SK-N-SH (cell line): Measurements from ENCODE around the gene MRGPRG. TPM values are rescaled to one million over a fixed set of nuclear protein-coding genes. Genes with fewer than 3 reads are reported as not detected.

Experiments
- CTCF ChIA-PET: fragments of 300-600, 350-600 bp; formaldehyde crosslinking; extraction: SDS; loops from one replicate; lab custom pipeline; 2021; lab: Yijun Ruan, JAX
- POLR2A ChIA-PET: fragments of 350-600 bp; sonication (Branson Sonifier 250); formaldehyde crosslinking; extraction: SDS; loops from one replicate; lab custom pipeline; 2020; ENCODE audit warnings: antibody characterized with exemption, inconsistent platforms; lab: Yijun Ruan, JAX
- DNase-seq: peaks from one replicate; pipeline ENCODE4 v3.0.0; 2012
- H2AFZ ChIP-seq: fragments of 200-600 bp; sonication (generic); 2 replicates; pipeline ENCODE4 v1.8.1; 2016; ENCODE audit warnings: antibody characterized with exemption, mild to moderate bottlenecking, low read depth
- H3F3A ChIP-seq: fragments of 200-600 bp; sonication (generic); replicated peaks from 2 replicates; pipeline ENCODE3; 2016; ENCODE audit warnings: antibody characterized with exemption, mild to moderate bottlenecking; ENCODE audit not compliant: insufficient read depth
- H3K27ac ChIP-seq, 2 experiments: fragments of 200-500 bp in 1 of 2; fragments of 200-600 bp in 1 of 2; sonication (Bioruptor generic) in 1 of 2; sonication (generic), shearing (Covaris generic) in 1 of 2; 2 replicates each; pipeline versions ENCODE4 v1.5.1 to v1.6.1; 2014 to 2016; ENCODE audit warnings: low read depth in 2 of 2, inconsistent platforms in 1 of 2, low read length in 1 of 2, mild to moderate bottlenecking in 1 of 2, mixed read lengths in 1 of 2
- H3K27me3 ChIP-seq: fragments of 200-600 bp; sonication (generic), shearing (Covaris generic); 2 replicates; pipeline ENCODE4 v1.6.1; 2016; ENCODE audit warnings: mixed run types; ENCODE audit not compliant: insufficient read depth
- H3K36me3 ChIP-seq, 2 experiments: fragments of 200-500 bp in 1 of 2; fragments of 200-600 bp in 1 of 2; sonication (Bioruptor generic) in 1 of 2; sonication (generic) in 1 of 2; replicated peaks in 1 of 2; 2 replicates each; pipeline versions ENCODE3 to v1.5.1; 2014 to 2016; ENCODE audit warnings: low read length in 1 of 2, mild to moderate bottlenecking in 1 of 2; ENCODE audit not compliant: insufficient read depth in 2 of 2, control insufficient read depth in 1 of 2
- H3K4me1 ChIP-seq, 2 experiments: fragments of 200-500 bp in 1 of 2; fragments of 200-600 bp in 1 of 2; sonication (Bioruptor generic) in 1 of 2; sonication (generic), shearing (Covaris generic) in 1 of 2; 2 replicates each; pipeline versions ENCODE4 v1.5.1 to v1.6.1; 2014 to 2016; ENCODE audit warnings: low read depth in 1 of 2, low read length in 1 of 2, mixed run types in 1 of 2; ENCODE audit not compliant: insufficient read depth in 2 of 2, control insufficient read depth in 1 of 2
- H3K4me2 ChIP-seq: fragments of 200-600 bp; sonication (generic), shearing (Covaris generic); 2 replicates; pipeline ENCODE4 v1.6.1; 2017; ENCODE audit warnings: mixed run types
- H3K4me3 ChIP-seq, 2 experiments: fragments of 200-500 bp in 1 of 2; fragments of 200-600 bp in 1 of 2; sonication (Bioruptor generic) in 1 of 2; sonication (generic), shearing (Covaris generic) in 1 of 2; 2 replicates each; pipeline versions ENCODE4 v1.5.1 to v1.8.1; 2014 to 2016; ENCODE audit warnings: low read depth in 2 of 2, inconsistent platforms in 1 of 2, low read length in 1 of 2, mild to moderate bottlenecking in 1 of 2, mixed read lengths in 1 of 2, moderate library complexity in 1 of 2
- H3K79me2 ChIP-seq: fragments of 200-600 bp; sonication (generic); 2 replicates; pipeline ENCODE4 v1.8.1; 2017; ENCODE audit warnings: mild to moderate bottlenecking; ENCODE audit not compliant: insufficient read depth
- H3K9ac ChIP-seq: fragments of 200-600 bp; sonication (generic); 2 replicates; pipeline ENCODE4 v1.6.1; 2017; ENCODE audit warnings: mixed run types
- H3K9me2 ChIP-seq: fragments of 200-600 bp; sonication (generic); 2 replicates; pipeline ENCODE4 v1.6.1; 2017; ENCODE audit warnings: mixed run types
- H3K9me3 ChIP-seq: fragments of 200-600 bp; sonication (generic); 2 replicates; pipeline ENCODE4 v1.6.1; 2017; ENCODE audit warnings: mixed run types, mild to moderate bottlenecking, moderate library complexity
- H4K20me1 ChIP-seq: fragments of 200-600 bp; sonication (generic); 2 replicates; pipeline ENCODE4 v1.6.1; 2017; ENCODE audit warnings: mild to moderate bottlenecking, mixed run types; ENCODE audit not compliant: insufficient read depth
- CHD2 ChIP-seq: fragments of 150-350 bp; IDR thresholded peaks from 2 replicates; pipeline ENCODE4 v1.6.1; 2018; ENCODE audit warnings: low read length; ENCODE audit not compliant: partially characterized antibody
- ELF1 ChIP-seq: IDR thresholded peaks from 2 replicates; pipeline ENCODE4 v1.4.0; 2012
- EP300 ChIP-seq, 2 experiments: IDR thresholded peaks; 2 replicates each; pipeline versions ENCODE4 v1.4.0 to v1.6.1; 2012; ENCODE audit warnings: borderline replicate concordance in 1 of 2, low read depth in 1 of 2, low read length in 1 of 2
- FOXM1 ChIP-seq: IDR thresholded peaks from 2 replicates; pipeline ENCODE4 v1.4.0; 2012; ENCODE audit warnings: low read depth, mild to moderate bottlenecking
- GABPA ChIP-seq: IDR thresholded peaks from 2 replicates; pipeline ENCODE4 v1.4.0; 2012; ENCODE audit warnings: low read depth, mild to moderate bottlenecking
- GATA2 ChIP-seq: sonication (generic); formaldehyde crosslinking; IDR thresholded peaks from 2 replicates; pipeline ENCODE4 v1.5.0; 2020; ENCODE audit warnings: mild to moderate bottlenecking, missing genetic modification reagents
- JUND ChIP-seq: IDR thresholded peaks from 2 replicates; pipeline ENCODE4 v1.4.0; 2012
- MEF2A ChIP-seq: IDR thresholded peaks from 2 replicates; pipeline ENCODE4 v1.4.0; 2012; ENCODE audit warnings: low read depth, borderline replicate concordance
- NRF1 ChIP-seq: IDR thresholded peaks from 2 replicates; pipeline ENCODE4 v1.6.1; 2012; ENCODE audit warnings: low read depth, mild to moderate bottlenecking, low read length
- RFX5 ChIP-seq: IDR thresholded peaks from 2 replicates; pipeline ENCODE4 v1.6.1; 2012; ENCODE audit warnings: mild to moderate bottlenecking, improper control_type of control experiment, low read length
- SIN3A ChIP-seq: IDR thresholded peaks from 2 replicates; pipeline ENCODE4 v1.6.1; 2012; ENCODE audit warnings: low read depth, mild to moderate bottlenecking, low read length, moderate library complexity, borderline replicate concordance
- SMC3 ChIP-seq: IDR thresholded peaks from 2 replicates; pipeline ENCODE4 v1.6.1; 2012; ENCODE audit warnings: low read depth, low read length, improper control_type of control experiment
- TAF1 ChIP-seq: IDR thresholded peaks from 2 replicates; pipeline ENCODE4 v1.6.1; 2012; ENCODE audit warnings: low read depth, mild to moderate bottlenecking, low read length, moderate library complexity, borderline replicate concordance
- TCF12 ChIP-seq: IDR thresholded peaks from 2 replicates; pipeline ENCODE4 v1.4.0; 2012
- TEAD4 ChIP-seq: IDR thresholded peaks from 2 replicates; pipeline ENCODE4 v1.4.0; 2012; ENCODE audit warnings: mild to moderate bottlenecking, borderline replicate concordance; ENCODE audit not compliant: insufficient read depth
- polyA plus RNA-seq, 3 experiments: library from polyadenylated mRNA; depleted of rRNA; stranded (reverse); fragments of >200 nt; gene quantifications; 2 replicates each; pipeline ENCODE4 v1.2.3, GENCODE V29; 2012
- TF ChIP-seq, protein P1 (sequence below): fragments of 150-350 bp; IDR thresholded peaks from 2 replicates; pipeline ENCODE4 v1.6.1; 2016; ENCODE audit warnings: mild to moderate bottlenecking, low read depth, low read length
- TF ChIP-seq, protein P2 (sequence below): fragments of 200-600 bp; sonication (generic); IDR thresholded peaks from 2 replicates; pipeline ENCODE4 v1.6.1; 2017; ENCODE audit warnings: antibody characterized with exemption, mild to moderate bottlenecking, moderate library complexity
- TF ChIP-seq, protein P3 (sequence below): IDR thresholded peaks from 2 replicates; pipeline ENCODE4 v1.4.0; 2012; ENCODE audit warnings: low read depth, borderline replicate concordance

The MRGPRG gene
- polyA plus RNA-seq, 1 of the 3 experiments (the other 2 are of a cell fraction), result not detected

DNA sequence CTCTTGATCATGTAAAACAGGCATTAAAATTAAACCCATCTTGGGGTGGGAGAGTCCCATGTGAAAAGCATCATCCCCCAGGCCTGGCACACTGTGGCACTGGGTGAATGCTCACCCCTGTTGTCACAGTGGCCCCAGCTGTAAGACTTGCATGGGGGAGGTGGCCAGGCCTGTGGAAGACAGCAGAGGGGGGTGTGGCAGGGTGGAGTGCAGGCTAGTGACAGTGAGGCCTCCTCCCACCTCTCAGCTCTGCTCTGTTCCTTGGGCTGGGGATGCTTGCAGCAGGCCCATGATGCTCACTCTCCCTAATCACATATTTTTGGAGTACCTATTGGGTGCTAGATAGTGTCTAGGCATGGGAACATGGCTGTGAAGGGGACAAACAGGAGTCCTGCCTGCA, 43.4 kb downstream of the MRGPRG start:
- H3K9ac ChIP-seq, result no peak overlapping the region
- TF ChIP-seq MEF2A (no peak), EP300 (IDR thresholded peaks at IDR 0.05; ENCODE audit: borderline replicate concordance in 1 of 2, low read depth in 1 of 2, low read length in 1 of 2) (no peak), CHD2 (no peak), RFX5 (no peak), SIN3A (no peak), TAF1 (no peak), GABPA (no peak), GATA2 (CRISPR knock-in tag) (no peak), TEAD4 (no peak), SMC3 (no peak), TCF12 (no peak), FOXM1 (no peak), NRF1 (no peak), ELF1 (no peak), JUND (no peak)
- TF ChIP-seq, protein P1, sequence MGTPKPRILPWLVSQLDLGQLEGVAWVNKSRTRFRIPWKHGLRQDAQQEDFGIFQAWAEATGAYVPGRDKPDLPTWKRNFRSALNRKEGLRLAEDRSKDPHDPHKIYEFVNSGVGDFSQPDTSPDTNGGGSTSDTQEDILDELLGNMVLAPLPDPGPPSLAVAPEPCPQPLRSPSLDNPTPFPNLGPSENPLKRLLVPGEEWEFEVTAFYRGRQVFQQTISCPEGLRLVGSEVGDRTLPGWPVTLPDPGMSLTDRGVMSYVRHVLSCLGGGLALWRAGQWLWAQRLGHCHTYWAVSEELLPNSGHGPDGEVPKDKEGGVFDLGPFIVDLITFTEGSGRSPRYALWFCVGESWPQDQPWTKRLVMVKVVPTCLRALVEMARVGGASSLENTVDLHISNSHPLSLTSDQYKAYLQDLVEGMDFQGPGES, result no peak
- TF ChIP-seq, protein P2, sequence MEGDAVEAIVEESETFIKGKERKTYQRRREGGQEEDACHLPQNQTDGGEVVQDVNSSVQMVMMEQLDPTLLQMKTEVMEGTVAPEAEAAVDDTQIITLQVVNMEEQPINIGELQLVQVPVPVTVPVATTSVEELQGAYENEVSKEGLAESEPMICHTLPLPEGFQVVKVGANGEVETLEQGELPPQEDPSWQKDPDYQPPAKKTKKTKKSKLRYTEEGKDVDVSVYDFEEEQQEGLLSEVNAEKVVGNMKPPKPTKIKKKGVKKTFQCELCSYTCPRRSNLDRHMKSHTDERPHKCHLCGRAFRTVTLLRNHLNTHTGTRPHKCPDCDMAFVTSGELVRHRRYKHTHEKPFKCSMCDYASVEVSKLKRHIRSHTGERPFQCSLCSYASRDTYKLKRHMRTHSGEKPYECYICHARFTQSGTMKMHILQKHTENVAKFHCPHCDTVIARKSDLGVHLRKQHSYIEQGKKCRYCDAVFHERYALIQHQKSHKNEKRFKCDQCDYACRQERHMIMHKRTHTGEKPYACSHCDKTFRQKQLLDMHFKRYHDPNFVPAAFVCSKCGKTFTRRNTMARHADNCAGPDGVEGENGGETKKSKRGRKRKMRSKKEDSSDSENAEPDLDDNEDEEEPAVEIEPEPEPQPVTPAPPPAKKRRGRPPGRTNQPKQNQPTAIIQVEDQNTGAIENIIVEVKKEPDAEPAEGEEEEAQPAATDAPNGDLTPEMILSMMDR, result no peak
- TF ChIP-seq, protein P3, sequence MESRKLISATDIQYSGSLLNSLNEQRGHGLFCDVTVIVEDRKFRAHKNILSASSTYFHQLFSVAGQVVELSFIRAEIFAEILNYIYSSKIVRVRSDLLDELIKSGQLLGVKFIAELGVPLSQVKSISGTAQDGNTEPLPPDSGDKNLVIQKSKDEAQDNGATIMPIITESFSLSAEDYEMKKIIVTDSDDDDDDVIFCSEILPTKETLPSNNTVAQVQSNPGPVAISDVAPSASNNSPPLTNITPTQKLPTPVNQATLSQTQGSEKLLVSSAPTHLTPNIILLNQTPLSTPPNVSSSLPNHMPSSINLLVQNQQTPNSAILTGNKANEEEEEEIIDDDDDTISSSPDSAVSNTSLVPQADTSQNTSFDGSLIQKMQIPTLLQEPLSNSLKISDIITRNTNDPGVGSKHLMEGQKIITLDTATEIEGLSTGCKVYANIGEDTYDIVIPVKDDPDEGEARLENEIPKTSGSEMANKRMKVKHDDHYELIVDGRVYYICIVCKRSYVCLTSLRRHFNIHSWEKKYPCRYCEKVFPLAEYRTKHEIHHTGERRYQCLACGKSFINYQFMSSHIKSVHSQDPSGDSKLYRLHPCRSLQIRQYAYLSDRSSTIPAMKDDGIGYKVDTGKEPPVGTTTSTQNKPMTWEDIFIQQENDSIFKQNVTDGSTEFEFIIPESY, result no peak
- POLR2A ChIA-PET, result no interaction called here
- H3F3A ChIP-seq, result no peaks in the 10 kb centered on the region
- H3K27ac ChIP-seq, result no peak overlapping the region
- DNase-seq, result no peak
- H3K4me2 ChIP-seq, result no peak overlapping the region
- H3K79me2 ChIP-seq, result no peaks in the 10 kb centered on the region
- H4K20me1 ChIP-seq, result no peaks in the 10 kb centered on the region
- H3K9me3 ChIP-seq, result peaks cover 5% of the 10 kb centered on the region; the same call in 1 of the 2 replicates
- no peaks in the 10 kb centered on the region for H3K36me3 ChIP-seq
- H3K4me3 ChIP-seq, result no peak overlapping the region
- no peaks in the 10 kb centered on the region for H3K9me2 ChIP-seq
- 0 out of 2 replicates have a peak, but pooled peaks cover 4% of the 10 kb centered on the region for H3K27me3 ChIP-seq
- CTCF ChIA-PET, result no interaction called here
- no peaks in the 10 kb centered on the region; a peak in 1 of 4 replicates for H3K4me1 ChIP-seq
- H2AFZ ChIP-seq, result no peak overlapping the region
